SKM-1 treated with dmso at 0.1 percent for 144 hours (cell line): ENCODE results near the gene BUD13.
"Not testable (repeated sequence)": the region's sequence is repeated elsewhere in the genome, so short reads cannot be mapped to it uniquely, and the experiment has no call there.

ENCODE experiments used
- DNase-seq: peaks from one replicate; lab custom pipeline; 2025; ENCODE audit not compliant: unreplicated experiment; lab: John Stamatoyannopoulos, UW

Gene BUD13, protein sequence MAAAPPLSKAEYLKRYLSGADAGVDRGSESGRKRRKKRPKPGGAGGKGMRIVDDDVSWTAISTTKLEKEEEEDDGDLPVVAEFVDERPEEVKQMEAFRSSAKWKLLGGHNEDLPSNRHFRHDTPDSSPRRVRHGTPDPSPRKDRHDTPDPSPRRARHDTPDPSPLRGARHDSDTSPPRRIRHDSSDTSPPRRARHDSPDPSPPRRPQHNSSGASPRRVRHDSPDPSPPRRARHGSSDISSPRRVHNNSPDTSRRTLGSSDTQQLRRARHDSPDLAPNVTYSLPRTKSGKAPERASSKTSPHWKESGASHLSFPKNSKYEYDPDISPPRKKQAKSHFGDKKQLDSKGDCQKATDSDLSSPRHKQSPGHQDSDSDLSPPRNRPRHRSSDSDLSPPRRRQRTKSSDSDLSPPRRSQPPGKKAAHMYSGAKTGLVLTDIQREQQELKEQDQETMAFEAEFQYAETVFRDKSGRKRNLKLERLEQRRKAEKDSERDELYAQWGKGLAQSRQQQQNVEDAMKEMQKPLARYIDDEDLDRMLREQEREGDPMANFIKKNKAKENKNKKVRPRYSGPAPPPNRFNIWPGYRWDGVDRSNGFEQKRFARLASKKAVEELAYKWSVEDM

GRCh38 chr11:116772443-116773202 lies at the start of gene BUD13:
TSS of gene BUD13 (minus strand) at chr11:116772987. CDS start at chr11:116772964, 23 bp downstream.
- DNase-seq, result peak; percentile 66

- DNase-seq, result no peak
These were observed 49.8 kb upstream of the BUD13 start for GRCh38 chr11:116822575-116822974.

DNA sequence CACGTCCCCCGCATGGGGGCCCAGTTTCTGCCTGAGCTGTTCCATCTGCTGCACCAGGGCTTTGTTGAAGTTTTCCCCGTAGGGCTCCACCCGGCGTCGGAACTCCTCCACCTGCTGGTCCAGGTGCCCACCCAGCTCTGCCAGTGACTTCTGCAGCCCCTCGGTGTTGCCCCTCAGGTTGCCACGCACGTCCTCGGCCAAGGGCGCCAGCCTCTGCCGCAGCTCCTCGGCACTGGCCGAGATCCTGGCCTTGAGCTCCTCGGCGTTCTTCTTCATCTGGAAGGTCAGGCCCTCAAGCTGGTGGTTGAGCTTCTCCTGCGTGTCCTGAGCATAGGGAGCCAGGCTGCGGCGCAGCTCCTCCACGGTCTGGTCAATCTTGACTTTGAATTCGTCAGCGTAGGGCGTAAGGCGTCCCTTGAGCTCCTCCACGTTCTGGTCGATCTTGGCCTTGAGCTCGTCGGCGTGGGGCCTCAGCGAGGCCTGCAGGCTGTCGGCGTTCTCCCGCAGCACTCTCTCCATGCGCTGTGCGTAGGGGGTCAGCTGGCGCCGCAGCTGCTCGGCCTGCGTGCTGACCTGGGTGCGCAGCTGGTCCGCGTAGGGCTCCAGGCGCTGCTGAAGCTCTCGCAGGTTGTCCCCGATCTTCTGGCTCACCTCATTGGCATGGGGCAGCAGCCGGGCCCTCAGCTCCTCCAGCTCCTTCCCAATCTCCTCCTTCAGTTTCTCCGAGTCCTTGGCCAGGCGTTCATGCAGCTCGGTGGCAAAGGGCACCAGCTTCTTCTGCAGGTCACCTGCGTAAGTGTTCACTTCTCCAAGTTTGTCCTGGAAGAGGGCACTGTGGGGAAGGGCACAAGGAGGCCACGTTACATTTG lies 48.5 kb upstream of the BUD13 start:
- no peak for DNase-seq

DNA sequence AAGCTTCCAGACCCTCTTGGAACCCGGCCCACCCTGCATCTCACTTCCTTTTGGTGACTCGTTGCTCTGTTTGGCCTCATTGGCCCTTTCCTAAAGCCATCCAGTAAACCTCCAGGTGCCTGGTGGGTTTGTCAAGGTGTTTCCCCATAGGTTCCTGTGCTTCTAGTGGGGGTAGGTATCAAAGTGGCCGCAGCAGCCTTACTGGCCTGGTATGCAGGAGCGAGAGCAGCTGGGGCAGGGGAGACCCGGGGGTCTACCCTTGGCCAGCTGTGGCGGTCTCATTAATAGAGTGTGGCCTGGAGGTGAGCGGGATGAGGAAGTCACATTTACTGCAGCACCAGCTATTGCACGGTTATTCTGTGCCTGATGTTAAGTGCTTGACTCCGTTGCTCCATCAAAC lies 46.3 kb upstream of the BUD13 start:
- no peak for DNase-seq

DNA sequence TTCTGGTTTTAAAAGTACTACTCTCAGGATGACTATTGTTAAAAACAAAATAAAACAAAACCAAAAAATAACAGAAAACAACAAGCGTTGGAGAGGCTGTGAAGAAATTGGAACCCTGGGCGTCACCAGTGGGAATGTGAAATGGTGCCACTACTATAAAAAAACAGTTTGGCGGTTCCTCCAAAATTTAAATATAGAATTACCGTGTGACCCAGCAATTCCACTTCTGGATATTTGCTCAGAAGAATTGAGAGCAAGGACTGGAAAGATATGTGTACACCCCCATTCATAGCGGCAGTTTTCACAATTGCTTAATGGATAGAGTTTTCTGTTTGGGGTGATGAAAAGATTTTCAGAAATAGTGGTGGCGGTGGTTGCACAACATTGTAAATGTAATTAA lies 41.7 kb upstream of the BUD13 start:
- DNase-seq, result no peak

DNA sequence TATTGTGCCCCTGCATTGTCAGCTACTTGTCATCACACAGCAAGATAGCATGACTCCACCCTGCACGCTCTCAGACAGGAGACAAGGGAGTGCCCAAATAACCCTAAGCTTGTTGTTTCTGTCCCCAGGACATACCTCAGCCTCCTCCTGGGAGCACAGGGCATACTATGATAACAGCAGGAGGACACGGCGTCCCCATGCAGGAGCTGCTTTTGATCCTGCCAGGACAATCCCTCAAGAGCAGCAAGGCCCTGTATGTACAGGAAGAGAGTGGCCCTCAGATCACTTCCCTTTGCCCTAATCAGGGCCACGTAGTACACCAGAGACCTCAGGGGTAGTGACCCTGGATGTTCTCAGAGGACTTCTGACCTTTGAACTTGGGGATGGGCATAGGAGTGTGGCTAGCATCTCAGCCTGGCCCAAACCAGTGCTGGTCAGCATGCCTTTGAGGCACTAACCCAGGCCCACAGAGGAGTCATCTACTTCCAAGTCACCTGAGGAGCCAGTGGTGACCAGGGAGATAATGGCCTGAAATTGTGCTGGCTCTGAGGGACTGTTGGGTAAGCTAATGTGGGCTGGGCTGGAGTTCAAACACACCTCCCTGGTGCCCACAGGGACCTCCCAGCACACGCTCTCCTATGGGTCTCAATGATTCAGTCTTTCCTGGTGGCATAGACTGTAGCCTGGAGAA lies 41.1 kb upstream of the BUD13 start:
- DNase-seq, result no peak

DNA sequence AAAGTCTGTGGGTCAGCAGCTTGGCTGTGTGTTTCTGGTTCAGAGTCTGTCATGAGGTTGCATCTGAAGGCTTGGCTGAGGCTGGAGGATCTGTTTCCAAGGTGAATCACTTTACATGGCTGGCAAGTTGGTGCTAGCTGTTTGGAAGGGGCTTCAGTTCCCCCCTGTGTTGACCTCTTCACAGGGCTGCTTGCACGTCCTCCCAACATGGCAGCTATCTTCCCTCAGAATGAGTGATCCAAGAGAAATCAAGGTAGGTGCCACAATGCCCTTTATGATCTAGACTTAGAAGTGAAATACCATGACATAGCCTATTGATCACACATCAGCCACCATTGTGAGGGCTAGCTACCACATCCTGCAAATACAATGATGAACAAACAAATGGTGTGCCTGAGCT lies 40.4 kb upstream of the BUD13 start:
- DNase-seq, result no peak

- DNase-seq, result no peak
These were observed 39.3 kb upstream of the BUD13 start for GRCh38 chr11:116812109-116812508.

GRCh38 chr11:116811194-116811593 lies 38.4 kb upstream of the BUD13 start:
- DNase-seq, result no peak

DNA sequence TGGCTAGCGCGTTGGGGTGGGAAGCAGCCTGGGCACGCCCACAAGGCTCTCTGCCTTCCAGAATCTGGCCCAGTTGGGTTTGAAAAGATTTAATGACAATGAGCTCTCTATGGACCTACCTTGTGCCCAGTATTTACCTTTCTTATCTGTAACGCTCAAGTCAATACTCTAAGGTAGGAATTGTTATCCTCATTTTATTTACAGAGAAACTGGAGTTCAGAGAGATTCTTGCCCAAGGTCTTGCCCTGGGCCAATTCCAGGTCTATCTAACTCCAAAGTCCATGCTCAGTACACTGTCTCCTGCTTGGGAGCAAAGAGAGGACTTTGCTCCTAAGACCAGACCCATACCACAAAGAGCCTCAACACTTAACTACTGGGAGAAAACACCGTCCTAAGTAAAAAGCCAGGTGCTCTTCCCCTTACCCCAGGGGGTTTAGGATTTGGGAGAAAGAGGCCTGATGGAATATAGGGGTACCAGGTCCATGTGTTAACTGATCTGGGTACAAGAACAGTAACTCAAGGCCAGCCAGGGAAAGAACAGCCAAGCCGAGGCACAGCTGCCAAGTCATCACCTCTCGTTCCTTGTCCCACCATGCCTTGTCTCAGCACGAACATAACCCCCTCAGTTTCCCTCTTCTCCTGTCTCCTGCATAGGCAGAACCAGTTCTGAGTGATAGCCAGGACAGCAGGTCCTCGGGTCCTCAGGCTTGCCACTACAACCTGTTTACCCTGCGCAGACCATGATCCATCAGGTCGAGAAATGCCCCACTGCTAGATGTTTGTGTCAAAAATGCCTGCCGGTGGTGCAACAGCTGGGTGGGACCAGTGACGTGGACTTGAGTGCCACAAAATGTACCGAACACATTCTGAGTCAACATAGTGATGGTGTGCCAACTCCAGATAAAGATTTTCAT lies 35.7 kb upstream of the BUD13 start:
- DNase-seq, result no peak

DNA sequence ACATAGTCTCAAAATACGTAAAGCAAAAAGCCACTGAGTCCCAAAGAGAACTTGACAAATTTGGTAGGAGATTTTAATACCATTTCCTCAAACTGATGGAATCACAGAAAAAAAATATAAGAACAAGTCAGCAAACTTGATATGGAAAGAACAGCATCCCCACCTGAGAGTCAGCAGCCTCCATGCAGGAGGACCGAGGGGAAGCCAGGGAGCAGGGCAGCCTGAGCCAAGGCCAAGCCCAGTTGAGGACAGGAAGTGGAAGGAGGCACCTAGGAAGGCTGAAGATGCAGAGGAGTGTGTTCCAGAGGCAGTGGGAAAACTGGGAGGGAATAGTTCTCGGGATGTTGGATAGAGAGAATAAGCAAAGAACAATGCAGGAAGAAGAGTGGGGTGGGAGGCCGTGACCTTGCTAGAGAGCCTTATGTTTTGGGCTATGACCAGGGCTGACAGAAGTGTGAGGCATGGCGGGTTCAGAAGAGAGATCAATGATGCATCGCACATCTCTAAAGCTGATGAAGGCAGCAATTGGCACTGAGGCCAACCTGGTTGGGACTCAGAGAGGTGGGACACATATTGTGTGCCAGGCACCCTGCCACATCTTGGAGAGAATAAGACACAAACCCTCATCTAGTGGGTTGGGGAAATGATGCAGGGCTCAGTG lies 34.9 kb upstream of the BUD13 start:
- DNase-seq, result no peak

GRCh38 chr11:116804001-116804400 lies 31.2 kb upstream of the BUD13 start:
- DNase-seq, result no peak

DNA sequence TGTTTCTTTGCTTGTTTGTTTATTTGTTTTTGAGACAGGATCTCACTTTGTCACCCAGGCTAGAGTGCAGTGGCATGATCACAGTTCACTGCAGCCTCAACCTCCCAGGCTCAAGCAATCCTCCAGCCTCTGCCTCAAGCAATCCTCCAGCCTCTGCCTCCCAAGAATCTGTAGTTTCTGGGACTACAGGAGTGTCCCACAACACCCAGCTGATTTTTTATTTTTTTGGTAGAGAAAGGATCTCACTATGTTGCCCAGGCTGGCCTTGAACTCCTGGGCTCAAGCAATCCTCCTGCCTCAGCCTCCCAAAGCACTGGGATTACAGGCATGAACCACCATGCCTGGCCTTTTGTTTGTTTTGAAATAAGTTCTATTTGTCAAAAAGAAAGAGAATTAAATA lies 28.9 kb upstream of the BUD13 start:
- DNase-seq, result not testable (repeated sequence)

DNA sequence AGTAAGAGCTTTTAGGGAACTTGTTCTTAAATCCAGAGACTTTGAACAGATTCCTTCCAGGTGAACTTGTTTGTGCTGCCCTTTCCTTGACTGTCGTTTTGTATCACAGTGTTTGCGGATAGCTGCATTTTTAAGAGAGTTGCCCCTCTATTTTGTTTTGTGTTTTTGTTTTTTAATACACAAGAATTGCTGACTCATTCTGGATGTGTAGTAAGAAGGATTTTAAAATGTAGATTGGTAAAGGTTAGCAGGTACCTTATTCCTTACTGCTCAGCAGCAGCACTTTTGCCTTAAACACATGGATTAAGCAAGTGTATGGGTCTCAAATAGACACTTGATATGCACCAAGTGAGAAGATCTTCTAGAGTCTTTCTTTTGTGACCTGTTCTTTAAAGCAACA lies 27.8 kb upstream of the BUD13 start:
- DNase-seq, result no peak

DNA sequence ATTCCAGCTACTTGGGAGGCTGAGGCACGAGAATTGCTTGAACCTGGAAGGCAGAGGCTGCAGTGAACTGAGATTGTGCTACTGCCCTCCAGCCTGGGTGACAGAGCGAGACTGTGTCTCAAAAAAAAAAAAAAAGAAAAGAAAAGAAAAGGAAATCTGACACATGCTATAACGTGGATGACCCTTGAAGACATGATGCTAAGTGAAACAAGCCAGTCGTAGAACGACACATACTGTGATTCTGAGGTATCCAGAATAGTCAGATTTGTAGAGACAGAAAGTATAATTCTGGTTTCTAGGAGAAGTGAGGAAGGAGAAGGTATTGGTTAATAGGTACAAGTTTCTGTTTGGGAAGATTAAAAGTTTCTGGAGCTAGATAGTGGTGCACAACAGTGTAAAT lies 25.6 kb upstream of the BUD13 start:
- DNase-seq, result no peak

- no peak for DNase-seq
These were observed 25.0 kb upstream of the BUD13 start for GRCh38 chr11:116797816-116798215.

- DNase-seq, result no peak
These were observed 23.8 kb upstream of the BUD13 start for GRCh38 chr11:116796548-116796947.

- no peak for DNase-seq
These were observed 22.1 kb upstream of the BUD13 start for GRCh38 chr11:116794851-116795250.

DNA sequence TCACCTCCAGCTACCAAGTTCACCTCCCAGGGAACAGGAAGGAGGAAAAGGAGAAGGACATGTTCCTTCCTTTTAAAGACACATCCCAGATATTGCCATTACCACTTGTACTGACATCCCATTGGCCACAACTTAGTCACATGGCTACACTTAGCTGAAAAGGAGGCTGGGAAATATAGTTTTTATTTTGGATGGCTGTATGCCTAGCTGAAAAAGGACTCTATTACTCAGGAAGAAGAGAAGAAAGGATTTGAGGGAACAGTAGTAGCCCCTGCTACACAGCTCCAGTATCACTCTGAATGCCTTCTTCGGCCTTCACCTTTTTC lies 20.9 kb upstream of the BUD13 start:
- no peak for DNase-seq
